ENCODE data around the gene DNAJB14. TPM values are rescaled to one million over a fixed set of nuclear protein-coding genes. Genes with fewer than 3 reads are reported as not detected.

The DNAJB14 gene
- total RNA-seq, 1 donor from 2014 or later: 60.5 TPM

DNA sequence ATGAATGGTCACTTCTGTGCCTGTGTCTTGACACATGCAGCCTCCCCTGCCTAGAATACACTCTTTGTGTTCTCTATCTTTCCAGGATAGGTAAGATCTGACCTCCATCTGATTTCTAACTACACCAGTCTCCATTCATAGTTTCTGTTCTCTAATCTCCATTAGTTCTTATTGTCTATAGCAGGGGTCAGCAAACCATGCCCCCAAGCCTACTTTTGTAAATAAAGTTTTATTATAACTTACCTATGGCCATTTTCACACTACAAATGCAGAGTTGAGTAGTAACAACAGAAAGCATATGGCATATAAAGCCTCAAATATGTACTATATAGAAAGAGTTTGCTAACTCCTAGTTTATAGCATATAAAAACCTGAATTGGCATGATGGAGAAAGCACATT lies 41.3 kb upstream of the DNAJB14 start:
- no peak overlapping the region for H3K4me3 Mint-ChIP-seq (ENCODE audit: unreplicated experiment)
- Histone ChIP-seq H3K4me1 (ENCODE audit: insufficient read depth, low read length) (no peaks in the 10 kb centered on the region), H3K4me3 (ENCODE audit: insufficient read depth, low read depth, low read length) (no peak overlapping the region), H3K4me2 (ENCODE audit: low read length) (no peak overlapping the region), H3K79me2 (ENCODE audit: insufficient read depth, low read length) (no peaks in the 10 kb centered on the region), H3K36me3 (ENCODE audit: insufficient read depth, low read length) (no peaks in the 10 kb centered on the region), H4K20me1 (ENCODE audit: insufficient read depth, low read length) (no peaks in the 10 kb centered on the region), H2AFZ (ENCODE audit: low read depth, low read length) (no peak overlapping the region), H3K27ac (ENCODE audit: low read depth, low read length) (no peak overlapping the region), H3K9me3 (ENCODE audit: insufficient read depth, low read depth, low read length) (no peaks in the 10 kb centered on the region), H3K9ac (ENCODE audit: low read length) (no peak overlapping the region), H3K27me3 (ENCODE audit: insufficient read depth, low read length) (no peaks in the 10 kb centered on the region)
- no peak overlapping the region for H3K27ac Mint-ChIP-seq (ENCODE audit: unreplicated experiment)
- TF ChIP-seq, protein P1, sequence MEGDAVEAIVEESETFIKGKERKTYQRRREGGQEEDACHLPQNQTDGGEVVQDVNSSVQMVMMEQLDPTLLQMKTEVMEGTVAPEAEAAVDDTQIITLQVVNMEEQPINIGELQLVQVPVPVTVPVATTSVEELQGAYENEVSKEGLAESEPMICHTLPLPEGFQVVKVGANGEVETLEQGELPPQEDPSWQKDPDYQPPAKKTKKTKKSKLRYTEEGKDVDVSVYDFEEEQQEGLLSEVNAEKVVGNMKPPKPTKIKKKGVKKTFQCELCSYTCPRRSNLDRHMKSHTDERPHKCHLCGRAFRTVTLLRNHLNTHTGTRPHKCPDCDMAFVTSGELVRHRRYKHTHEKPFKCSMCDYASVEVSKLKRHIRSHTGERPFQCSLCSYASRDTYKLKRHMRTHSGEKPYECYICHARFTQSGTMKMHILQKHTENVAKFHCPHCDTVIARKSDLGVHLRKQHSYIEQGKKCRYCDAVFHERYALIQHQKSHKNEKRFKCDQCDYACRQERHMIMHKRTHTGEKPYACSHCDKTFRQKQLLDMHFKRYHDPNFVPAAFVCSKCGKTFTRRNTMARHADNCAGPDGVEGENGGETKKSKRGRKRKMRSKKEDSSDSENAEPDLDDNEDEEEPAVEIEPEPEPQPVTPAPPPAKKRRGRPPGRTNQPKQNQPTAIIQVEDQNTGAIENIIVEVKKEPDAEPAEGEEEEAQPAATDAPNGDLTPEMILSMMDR (IDR thresholded peaks at IDR 0.05; ENCODE audit: insufficient read depth, low read depth, low read length): no peak
- no peak for TF ChIP-seq EZH2 (IDR thresholded peaks at IDR 0.05; ENCODE audit: insufficient read depth, low read length)
- H3K4me1 Mint-ChIP-seq (ENCODE audit: low read depth, unreplicated experiment): no peaks in the 10 kb centered on the region
- DNase-seq (ENCODE audit: low read depth) (no peak), FAIRE-seq (no peak)
- no peaks in the 10 kb centered on the region for H3K27me3 Mint-ChIP-seq (ENCODE audit: low read depth, unreplicated experiment)
- no peaks in the 10 kb centered on the region for H3K9me3 Mint-ChIP-seq (ENCODE audit: unreplicated experiment)
- H3K36me3 Mint-ChIP-seq (ENCODE audit: low read depth, unreplicated experiment): no peaks in the 10 kb centered on the region

DNA sequence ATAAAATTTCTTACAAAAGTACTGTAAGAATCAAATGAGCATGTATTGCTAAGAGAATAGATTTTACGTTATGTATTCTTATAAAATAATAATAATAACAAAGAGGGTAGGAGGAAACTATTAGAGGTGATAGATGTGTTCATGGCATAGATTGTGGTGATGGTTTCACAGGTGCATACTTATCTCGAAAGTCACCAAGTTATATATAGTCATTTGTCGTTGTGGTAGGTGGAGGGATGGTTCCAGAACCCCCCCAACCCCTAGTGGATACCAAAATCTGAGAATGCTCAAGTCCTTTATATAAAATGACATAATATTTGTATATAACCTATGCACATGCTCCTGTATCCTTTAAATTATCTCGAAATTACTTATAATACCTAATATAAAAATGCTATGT lies 40.4 kb upstream of the DNAJB14 start:
- no peaks in the 10 kb centered on the region for H3K27me3 Mint-ChIP-seq (ENCODE audit: low read depth, unreplicated experiment)
- H3K4me1 ChIP-seq (ENCODE audit: insufficient read depth, low read length): no peaks in the 10 kb centered on the region
- H3K4me3 ChIP-seq (ENCODE audit: insufficient read depth, low read depth, low read length): no peak overlapping the region
- no peaks in the 10 kb centered on the region for H4K20me1 ChIP-seq (ENCODE audit: insufficient read depth, low read length)
- H3K27ac Mint-ChIP-seq (ENCODE audit: unreplicated experiment): no peak overlapping the region
- no peaks in the 10 kb centered on the region for H3K9me3 ChIP-seq (ENCODE audit: insufficient read depth, low read depth, low read length)
- H3K4me3 Mint-ChIP-seq (ENCODE audit: unreplicated experiment): no peak overlapping the region
- DNase-seq (ENCODE audit: low read depth) (no peak), FAIRE-seq (no peak)
- H3K9ac ChIP-seq (ENCODE audit: low read length): no peak overlapping the region
- H2AFZ ChIP-seq (ENCODE audit: low read depth, low read length): no peak overlapping the region
- no peaks in the 10 kb centered on the region for H3K27me3 ChIP-seq (ENCODE audit: insufficient read depth, low read length)
- H3K4me2 ChIP-seq (ENCODE audit: low read length): no peak overlapping the region
- no peaks in the 10 kb centered on the region for H3K36me3 Mint-ChIP-seq (ENCODE audit: low read depth, unreplicated experiment)
- H3K27ac ChIP-seq (ENCODE audit: low read depth, low read length): no peak overlapping the region
- H3K36me3 ChIP-seq (ENCODE audit: insufficient read depth, low read length): no peaks in the 10 kb centered on the region
- TF ChIP-seq, protein P1 (IDR thresholded peaks at IDR 0.05; ENCODE audit: insufficient read depth, low read depth, low read length): no peak
- no peak for TF ChIP-seq EZH2 (IDR thresholded peaks at IDR 0.05; ENCODE audit: insufficient read depth, low read length)
- no peaks in the 10 kb centered on the region for H3K79me2 ChIP-seq (ENCODE audit: insufficient read depth, low read length)
- no peaks in the 10 kb centered on the region for H3K9me3 Mint-ChIP-seq (ENCODE audit: unreplicated experiment)
- no peaks in the 10 kb centered on the region for H3K4me1 Mint-ChIP-seq (ENCODE audit: low read depth, unreplicated experiment)

DNA sequence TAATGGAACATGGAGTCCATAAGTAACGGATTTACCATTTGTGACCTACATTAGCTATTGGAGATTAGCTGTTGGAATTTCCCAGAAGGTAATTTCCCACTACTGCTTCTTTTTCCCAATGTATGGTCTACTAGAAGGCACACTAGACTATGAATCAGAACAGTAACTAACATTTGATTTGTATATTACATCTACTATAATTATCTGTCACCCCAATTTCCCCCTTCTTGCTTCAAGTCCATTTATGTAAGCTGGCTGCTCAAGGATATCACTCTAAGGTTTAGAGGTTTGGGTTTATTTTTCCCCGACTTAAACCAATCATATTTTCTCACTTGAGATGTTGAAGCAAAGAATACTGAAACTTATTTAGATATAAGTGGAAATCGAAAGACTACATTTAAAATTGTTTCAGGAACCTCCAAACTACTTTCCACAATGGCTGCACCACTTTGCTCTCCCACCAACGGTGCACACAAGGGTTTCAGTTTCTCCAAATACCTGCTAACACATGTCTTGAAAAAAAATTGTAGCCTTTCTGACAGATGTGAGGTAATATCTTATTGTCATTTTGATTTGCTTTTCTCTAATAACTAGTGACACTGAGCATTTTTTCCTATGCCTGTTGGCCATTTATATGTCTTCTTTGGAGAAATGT lies 37.0 kb upstream of the DNAJB14 start:
- TF ChIP-seq, protein P1 (IDR thresholded peaks at IDR 0.05; ENCODE audit: insufficient read depth, low read depth, low read length): no peak
- TF ChIP-seq EZH2 (IDR thresholded peaks at IDR 0.05; ENCODE audit: insufficient read depth, low read length): no peak
- no peak for DNase-seq (ENCODE audit: low read depth)
- H3K27me3 ChIP-seq (ENCODE audit: insufficient read depth, low read length): no peaks in the 10 kb centered on the region
- no peaks in the 10 kb centered on the region for H4K20me1 ChIP-seq (ENCODE audit: insufficient read depth, low read length)
- no peak overlapping the region for H2AFZ ChIP-seq (ENCODE audit: low read depth, low read length)
- no peak overlapping the region for H3K9ac ChIP-seq (ENCODE audit: low read length)
- H3K79me2 ChIP-seq (ENCODE audit: insufficient read depth, low read length): no peaks in the 10 kb centered on the region
- H3K4me3 ChIP-seq (ENCODE audit: insufficient read depth, low read depth, low read length): no peak overlapping the region
- H3K27ac ChIP-seq (ENCODE audit: low read depth, low read length): no peak overlapping the region
- no peaks in the 10 kb centered on the region for H3K36me3 ChIP-seq (ENCODE audit: insufficient read depth, low read length)
- Mint-ChIP-seq H3K36me3 (ENCODE audit: low read depth, unreplicated experiment) (no peaks in the 10 kb centered on the region), H3K4me3 (ENCODE audit: unreplicated experiment) (no peak overlapping the region), H3K27ac (ENCODE audit: unreplicated experiment) (no peak overlapping the region), H3K27me3 (ENCODE audit: low read depth, unreplicated experiment) (peaks cover 2% of the 10 kb centered on the region), H3K4me1 (ENCODE audit: low read depth, unreplicated experiment) (peaks cover 5% of the 10 kb centered on the region), H3K9me3 (ENCODE audit: unreplicated experiment) (peaks cover 3% of the 10 kb centered on the region)
- no peak overlapping the region for H3K4me2 ChIP-seq (ENCODE audit: low read length)
- H3K9me3 ChIP-seq (ENCODE audit: insufficient read depth, low read depth, low read length): no peaks in the 10 kb centered on the region
- FAIRE-seq: no peak
- no peaks in the 10 kb centered on the region for H3K4me1 ChIP-seq (ENCODE audit: insufficient read depth, low read length)

All from astrocyte (in vitro differentiated cells and primary cell).